ENCODE data around the gene CHRDL2. TPM values are rescaled to one million over a fixed set of nuclear protein-coding genes. Genes with fewer than 3 reads are reported as not detected.

CHRDL2 gene
- total and polyA plus RNA-seq, 2 of the 13 experiments (the other 11 are each of a cell fraction or from before 2014, with no cell fraction given): 0.04 TPM; not detected in 1

DNA sequence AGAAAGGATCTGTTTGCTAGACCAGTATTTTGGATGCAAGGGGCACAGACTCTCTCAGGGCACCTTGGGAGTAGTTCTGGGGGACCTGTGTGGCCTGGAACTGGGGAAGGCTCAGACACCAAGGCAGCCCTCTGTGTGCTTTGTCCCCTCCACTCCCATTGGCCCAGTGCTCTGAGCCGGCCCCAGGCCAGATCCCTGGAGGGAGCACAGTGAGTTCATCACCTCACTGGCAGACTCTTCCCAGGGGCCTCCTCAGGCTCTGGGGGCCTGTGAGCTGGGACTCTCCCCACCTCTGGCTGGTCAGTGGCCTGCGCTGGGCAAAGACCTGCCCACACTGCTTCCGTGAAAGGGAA is 51.7 kb downstream of the CHRDL2 start:
- no peak for ATAC-seq
- H3K4me1 ChIP-seq (ENCODE audit: insufficient read depth, low read length): no peaks in the 10 kb centered on the region
- no peak overlapping the region for H2AFZ ChIP-seq (ENCODE audit: low read length)
- no peak for DNase-seq (ENCODE audit: low spot score)
- no TSS peak for BruUV-seq (replicated peaks)
- FAIRE-seq: no peak
- no peaks in the 10 kb centered on the region for H3K9me3 ChIP-seq (ENCODE audit: low read length)
- H4K20me1 ChIP-seq (ENCODE audit: insufficient read depth, low read length): no peaks in the 10 kb centered on the region
- 28% methylated on average over 2 of the region's 3 CpGs for WGBS (ENCODE audit: low lambda C conversion rate)
- peaks cover 0 to 1% of the 10 kb centered on the region in 2 experiments; a peak in 2 of 5 replicates for H3K27me3 ChIP-seq (ENCODE audit: control insufficient read depth in 1 of 2, insufficient read depth in 2 of 2, low read length in 2 of 2)
- TF ChIP-seq CCDC6 (CRISPR knock-in tag; IDR thresholded peaks at IDR 0.05) (no peak), NR2F2 (IDR thresholded peaks at IDR 0.05; ENCODE audit: borderline replicate concordance, low read depth) (no peak), ZC3H4 (CRISPR knock-in tag; IDR thresholded peaks at IDR 0.05; ENCODE audit: borderline replicate concordance) (no peak), CCAR2 (optimal IDR thresholded peaks at IDR 0.05; ENCODE audit: low read depth, low read length) (no peak), ZBTB20 (CRISPR knock-in tag; IDR thresholded peaks at IDR 0.05; ENCODE audit: borderline replicate concordance, low read depth) (no peak), ZNF160 (CRISPR knock-in tag; IDR thresholded peaks at IDR 0.05) (no peak)
- TF ChIP-seq, protein P1, sequence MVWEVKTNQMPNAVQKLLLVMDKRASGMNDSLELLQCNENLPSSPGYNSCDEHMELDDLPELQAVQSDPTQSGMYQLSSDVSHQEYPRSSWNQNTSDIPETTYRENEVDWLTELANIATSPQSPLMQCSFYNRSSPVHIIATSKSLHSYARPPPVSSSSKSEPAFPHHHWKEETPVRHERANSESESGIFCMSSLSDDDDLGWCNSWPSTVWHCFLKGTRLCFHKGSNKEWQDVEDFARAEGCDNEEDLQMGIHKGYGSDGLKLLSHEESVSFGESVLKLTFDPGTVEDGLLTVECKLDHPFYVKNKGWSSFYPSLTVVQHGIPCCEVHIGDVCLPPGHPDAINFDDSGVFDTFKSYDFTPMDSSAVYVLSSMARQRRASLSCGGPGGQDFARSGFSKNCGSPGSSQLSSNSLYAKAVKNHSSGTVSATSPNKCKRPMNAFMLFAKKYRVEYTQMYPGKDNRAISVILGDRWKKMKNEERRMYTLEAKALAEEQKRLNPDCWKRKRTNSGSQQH (CRISPR knock-in tag; IDR thresholded peaks at IDR 0.05; ENCODE audit: low read depth): no peak
- TF ChIP-seq, protein P2, sequence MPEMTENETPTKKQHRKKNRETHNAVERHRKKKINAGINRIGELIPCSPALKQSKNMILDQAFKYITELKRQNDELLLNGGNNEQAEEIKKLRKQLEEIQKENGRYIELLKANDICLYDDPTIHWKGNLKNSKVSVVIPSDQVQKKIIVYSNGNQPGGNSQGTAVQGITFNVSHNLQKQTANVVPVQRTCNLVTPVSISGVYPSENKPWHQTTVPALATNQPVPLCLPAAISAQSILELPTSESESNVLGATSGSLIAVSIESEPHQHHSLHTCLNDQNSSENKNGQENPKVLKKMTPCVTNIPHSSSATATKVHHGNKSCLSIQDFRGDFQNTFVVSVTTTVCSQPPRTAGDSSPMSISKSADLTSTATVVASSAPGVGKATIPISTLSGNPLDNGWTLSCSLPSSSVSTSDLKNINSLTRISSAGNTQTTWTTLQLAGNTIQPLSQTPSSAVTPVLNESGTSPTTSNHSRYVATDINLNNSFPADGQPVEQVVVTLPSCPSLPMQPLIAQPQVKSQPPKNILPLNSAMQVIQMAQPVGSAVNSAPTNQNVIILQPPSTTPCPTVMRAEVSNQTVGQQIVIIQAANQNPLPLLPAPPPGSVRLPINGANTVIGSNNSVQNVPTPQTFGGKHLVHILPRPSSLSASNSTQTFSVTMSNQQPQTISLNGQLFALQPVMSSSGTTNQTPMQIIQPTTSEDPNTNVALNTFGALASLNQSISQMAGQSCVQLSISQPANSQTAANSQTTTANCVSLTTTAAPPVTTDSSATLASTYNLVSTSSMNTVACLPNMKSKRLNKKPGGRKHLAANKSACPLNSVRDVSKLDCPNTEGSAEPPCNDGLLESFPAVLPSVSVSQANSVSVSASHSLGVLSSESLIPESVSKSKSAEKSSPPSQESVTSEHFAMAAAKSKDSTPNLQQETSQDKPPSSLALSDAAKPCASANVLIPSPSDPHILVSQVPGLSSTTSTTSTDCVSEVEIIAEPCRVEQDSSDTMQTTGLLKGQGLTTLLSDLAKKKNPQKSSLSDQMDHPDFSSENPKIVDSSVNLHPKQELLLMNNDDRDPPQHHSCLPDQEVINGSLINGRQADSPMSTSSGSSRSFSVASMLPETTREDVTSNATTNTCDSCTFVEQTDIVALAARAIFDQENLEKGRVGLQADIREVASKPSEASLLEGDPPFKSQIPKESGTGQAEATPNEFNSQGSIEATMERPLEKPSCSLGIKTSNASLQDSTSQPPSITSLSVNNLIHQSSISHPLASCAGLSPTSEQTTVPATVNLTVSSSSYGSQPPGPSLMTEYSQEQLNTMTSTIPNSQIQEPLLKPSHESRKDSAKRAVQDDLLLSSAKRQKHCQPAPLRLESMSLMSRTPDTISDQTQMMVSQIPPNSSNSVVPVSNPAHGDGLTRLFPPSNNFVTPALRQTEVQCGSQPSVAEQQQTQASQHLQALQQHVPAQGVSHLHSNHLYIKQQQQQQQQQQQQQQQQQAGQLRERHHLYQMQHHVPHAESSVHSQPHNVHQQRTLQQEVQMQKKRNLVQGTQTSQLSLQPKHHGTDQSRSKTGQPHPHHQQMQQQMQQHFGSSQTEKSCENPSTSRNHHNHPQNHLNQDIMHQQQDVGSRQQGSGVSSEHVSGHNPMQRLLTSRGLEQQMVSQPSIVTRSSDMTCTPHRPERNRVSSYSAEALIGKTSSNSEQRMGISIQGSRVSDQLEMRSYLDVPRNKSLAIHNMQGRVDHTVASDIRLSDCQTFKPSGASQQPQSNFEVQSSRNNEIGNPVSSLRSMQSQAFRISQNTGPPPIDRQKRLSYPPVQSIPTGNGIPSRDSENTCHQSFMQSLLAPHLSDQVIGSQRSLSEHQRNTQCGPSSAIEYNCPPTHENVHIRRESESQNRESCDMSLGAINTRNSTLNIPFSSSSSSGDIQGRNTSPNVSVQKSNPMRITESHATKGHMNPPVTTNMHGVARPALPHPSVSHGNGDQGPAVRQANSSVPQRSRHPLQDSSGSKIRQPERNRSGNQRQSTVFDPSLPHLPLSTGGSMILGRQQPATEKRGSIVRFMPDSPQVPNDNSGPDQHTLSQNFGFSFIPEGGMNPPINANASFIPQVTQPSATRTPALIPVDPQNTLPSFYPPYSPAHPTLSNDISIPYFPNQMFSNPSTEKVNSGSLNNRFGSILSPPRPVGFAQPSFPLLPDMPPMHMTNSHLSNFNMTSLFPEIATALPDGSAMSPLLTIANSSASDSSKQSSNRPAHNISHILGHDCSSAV (CRISPR knock-in tag; IDR thresholded peaks at IDR 0.05; ENCODE audit: borderline replicate concordance): no peak
- TF ChIP-seq, protein P3, sequence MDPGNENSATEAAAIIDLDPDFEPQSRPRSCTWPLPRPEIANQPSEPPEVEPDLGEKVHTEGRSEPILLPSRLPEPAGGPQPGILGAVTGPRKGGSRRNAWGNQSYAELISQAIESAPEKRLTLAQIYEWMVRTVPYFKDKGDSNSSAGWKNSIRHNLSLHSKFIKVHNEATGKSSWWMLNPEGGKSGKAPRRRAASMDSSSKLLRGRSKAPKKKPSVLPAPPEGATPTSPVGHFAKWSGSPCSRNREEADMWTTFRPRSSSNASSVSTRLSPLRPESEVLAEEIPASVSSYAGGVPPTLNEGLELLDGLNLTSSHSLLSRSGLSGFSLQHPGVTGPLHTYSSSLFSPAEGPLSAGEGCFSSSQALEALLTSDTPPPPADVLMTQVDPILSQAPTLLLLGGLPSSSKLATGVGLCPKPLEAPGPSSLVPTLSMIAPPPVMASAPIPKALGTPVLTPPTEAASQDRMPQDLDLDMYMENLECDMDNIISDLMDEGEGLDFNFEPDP (CRISPR knock-in tag; conservative IDR thresholded peaks at IDR 0.05): no peak
- ChIA-PET POLR2A (no interaction called here), CTCF (ENCODE audit: low intra/inter-chr PET ratio, low total read pairs) (no interaction called here)
- in situ Hi-C loops (cut with HindIII; ENCODE audit: extremely low pct_ligation_motif_present, low pct_unique_long_range_greater_than_20kb): no loop called here
- H3K27ac ChIP-seq (ENCODE audit: extremely low read length, insufficient read depth, low read length): no peak overlapping the region
- H3K4me3 ChIP-seq (replicated peaks in 1 of 3; ENCODE audit: insufficient read depth in 1 of 3, low read depth in 2 of 3, low read length in 3 of 3): no peak overlapping the region
- H3K4me2 ChIP-seq (ENCODE audit: low read depth, low read length): no peak overlapping the region
- no peaks in the 10 kb centered on the region for H3K36me3 ChIP-seq (replicated peaks in 1 of 2; ENCODE audit: control insufficient read depth in 1 of 2, insufficient read depth in 2 of 2, low read length in 2 of 2)
- no peak overlapping the region for H3K9ac ChIP-seq (ENCODE audit: insufficient read depth, low read depth, low read length)
- intact Hi-C loops (cut with micrococcal nuclease; ENCODE audit: unreplicated experiment): no loop called here
- no peaks in the 10 kb centered on the region for H3K79me2 ChIP-seq (ENCODE audit: insufficient read depth, low read length)
